ENCODE measurements around the gene ZNF3.

- no peak for TF ChIP-seq CTCF (IDR thresholded peaks at IDR 0.05)
- no peak for TF ChIP-seq TCF7L2 (IDR thresholded peaks at IDR 0.05; ENCODE audit: low read depth, low read length)
- TF ChIP-seq REST (IDR thresholded peaks at IDR 0.05; ENCODE audit: insufficient read depth in 1 of 2, low read depth in 2 of 2, low read length in 1 of 2): no peak
- peak; percentile 24; the same call in 1 of the 2 replicates for TF ChIP-seq POLR2AphosphoS5 (IDR thresholded peaks at IDR 0.05; ENCODE audit: low read depth, low read length)
Measured at GRCh38 chr7:100093054-100093453, 11.5 kb upstream of the ZNF3 start.

Data from Panc1 (cell line).